ENCODE data around the gene PDXK.

Gene PDXK

DNA sequence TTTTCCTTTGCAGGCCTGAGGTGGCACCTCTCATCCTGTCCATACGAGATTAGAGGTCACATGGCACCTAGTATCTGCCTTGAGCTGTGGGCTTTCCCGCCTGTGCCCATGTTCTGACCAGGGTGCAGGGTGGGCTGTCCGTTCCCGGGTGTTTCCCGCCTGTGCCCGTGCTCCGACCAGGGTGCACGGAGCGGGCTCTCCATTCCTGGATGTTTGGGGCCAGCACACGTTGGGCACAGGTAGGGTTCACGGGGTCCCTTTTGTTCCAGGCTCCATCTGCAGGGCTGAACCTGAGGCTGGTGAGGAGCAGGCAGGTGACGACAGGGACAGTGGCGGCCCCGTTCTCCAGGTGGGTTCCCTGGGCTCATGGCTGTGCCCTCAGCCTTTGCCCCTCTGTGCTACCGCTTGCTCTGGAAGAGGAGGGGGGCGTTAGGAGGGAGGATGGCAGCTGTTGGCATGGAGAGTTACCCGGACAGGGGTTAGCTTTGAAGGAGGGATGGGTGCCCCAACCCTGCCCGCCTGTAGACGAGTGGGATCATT lies 80.4 kb downstream of the PDXK start:
- TF ChIP-seq POLR2AphosphoS5 (IDR thresholded peaks at IDR 0.05; ENCODE audit: low read depth, low read length) (no peak), SIN3A (IDR thresholded peaks at IDR 0.05; ENCODE audit: borderline replicate concordance, insufficient read depth, low read length) (no peak), TAF1 (IDR thresholded peaks at IDR 0.05; ENCODE audit: borderline replicate concordance, insufficient read depth, low read length) (no peak)
- TF ChIP-seq, protein P1, sequence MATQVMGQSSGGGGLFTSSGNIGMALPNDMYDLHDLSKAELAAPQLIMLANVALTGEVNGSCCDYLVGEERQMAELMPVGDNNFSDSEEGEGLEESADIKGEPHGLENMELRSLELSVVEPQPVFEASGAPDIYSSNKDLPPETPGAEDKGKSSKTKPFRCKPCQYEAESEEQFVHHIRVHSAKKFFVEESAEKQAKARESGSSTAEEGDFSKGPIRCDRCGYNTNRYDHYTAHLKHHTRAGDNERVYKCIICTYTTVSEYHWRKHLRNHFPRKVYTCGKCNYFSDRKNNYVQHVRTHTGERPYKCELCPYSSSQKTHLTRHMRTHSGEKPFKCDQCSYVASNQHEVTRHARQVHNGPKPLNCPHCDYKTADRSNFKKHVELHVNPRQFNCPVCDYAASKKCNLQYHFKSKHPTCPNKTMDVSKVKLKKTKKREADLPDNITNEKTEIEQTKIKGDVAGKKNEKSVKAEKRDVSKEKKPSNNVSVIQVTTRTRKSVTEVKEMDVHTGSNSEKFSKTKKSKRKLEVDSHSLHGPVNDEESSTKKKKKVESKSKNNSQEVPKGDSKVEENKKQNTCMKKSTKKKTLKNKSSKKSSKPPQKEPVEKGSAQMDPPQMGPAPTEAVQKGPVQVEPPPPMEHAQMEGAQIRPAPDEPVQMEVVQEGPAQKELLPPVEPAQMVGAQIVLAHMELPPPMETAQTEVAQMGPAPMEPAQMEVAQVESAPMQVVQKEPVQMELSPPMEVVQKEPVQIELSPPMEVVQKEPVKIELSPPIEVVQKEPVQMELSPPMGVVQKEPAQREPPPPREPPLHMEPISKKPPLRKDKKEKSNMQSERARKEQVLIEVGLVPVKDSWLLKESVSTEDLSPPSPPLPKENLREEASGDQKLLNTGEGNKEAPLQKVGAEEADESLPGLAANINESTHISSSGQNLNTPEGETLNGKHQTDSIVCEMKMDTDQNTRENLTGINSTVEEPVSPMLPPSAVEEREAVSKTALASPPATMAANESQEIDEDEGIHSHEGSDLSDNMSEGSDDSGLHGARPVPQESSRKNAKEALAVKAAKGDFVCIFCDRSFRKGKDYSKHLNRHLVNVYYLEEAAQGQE (IDR thresholded peaks at IDR 0.05; ENCODE audit: insufficient read depth in 1 of 2, low read depth in 2 of 2, low read length in 2 of 2): no peak

DNA sequence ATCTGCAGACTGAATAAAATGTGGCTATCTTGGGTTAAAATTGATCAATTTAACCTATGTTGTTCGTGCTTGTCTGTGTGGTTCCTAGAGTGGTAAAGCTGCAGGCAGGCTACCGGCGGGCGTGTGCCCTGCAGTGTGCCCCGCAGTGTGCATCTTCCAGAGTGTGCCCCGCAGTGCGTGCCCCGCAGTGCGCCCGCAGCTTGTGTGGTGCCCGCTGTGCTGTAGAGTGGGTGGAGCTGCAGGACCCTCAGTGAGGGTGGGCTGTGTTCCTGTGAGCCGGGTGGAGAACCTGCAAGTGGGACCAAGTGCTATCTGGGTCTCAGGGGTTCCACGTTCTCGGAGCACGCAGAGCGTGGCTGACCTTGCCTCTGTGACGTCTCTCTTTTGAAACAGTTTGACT lies 81.2 kb downstream of the PDXK start:
- TF ChIP-seq SIN3A (IDR thresholded peaks at IDR 0.05; ENCODE audit: borderline replicate concordance, insufficient read depth, low read length) (no peak), FOXP2 (optimal IDR thresholded peaks at IDR 0.05; ENCODE audit: borderline replicate concordance, extremely low read depth, extremely low read length, insufficient read depth) (no peak), POLR2AphosphoS5 (IDR thresholded peaks at IDR 0.05; ENCODE audit: low read depth, low read length) (no peak), TAF1 (IDR thresholded peaks at IDR 0.05; ENCODE audit: borderline replicate concordance, insufficient read depth, low read length) (no peak)

DNA sequence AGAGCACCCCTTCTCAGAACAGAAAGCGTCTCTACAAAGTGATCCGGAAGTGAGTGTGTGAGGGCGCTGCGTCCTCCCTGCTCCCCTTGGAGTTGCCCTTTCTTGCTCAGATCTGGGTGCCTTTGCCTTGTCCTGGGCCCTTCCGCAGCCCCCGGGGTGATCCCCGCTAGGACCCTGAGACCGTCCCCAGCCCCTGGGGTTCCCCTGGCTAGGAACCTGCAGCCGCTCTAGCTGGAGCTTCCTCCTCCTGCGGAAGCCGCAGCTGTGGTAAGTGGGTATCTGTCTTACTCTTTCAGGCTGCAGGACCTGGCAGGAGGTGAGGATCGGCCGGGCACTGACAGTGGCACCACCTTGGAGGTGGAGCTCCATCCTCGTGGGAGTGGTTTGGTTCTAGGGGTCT lies 81.6 kb downstream of the PDXK start:
- no peak for TF ChIP-seq TAF1 (IDR thresholded peaks at IDR 0.05; ENCODE audit: borderline replicate concordance, insufficient read depth, low read length)
- no peak for TF ChIP-seq SIN3A (IDR thresholded peaks at IDR 0.05; ENCODE audit: borderline replicate concordance, insufficient read depth, low read length)
- TF ChIP-seq, protein P1 (IDR thresholded peaks at IDR 0.05; ENCODE audit: insufficient read depth in 1 of 2, low read depth in 2 of 2, low read length in 2 of 2): no peak
- no peak for TF ChIP-seq FOXP2 (optimal IDR thresholded peaks at IDR 0.05; ENCODE audit: borderline replicate concordance, extremely low read depth, extremely low read length, insufficient read depth)
- no peak for TF ChIP-seq POLR2AphosphoS5 (IDR thresholded peaks at IDR 0.05; ENCODE audit: low read depth, low read length)

DNA sequence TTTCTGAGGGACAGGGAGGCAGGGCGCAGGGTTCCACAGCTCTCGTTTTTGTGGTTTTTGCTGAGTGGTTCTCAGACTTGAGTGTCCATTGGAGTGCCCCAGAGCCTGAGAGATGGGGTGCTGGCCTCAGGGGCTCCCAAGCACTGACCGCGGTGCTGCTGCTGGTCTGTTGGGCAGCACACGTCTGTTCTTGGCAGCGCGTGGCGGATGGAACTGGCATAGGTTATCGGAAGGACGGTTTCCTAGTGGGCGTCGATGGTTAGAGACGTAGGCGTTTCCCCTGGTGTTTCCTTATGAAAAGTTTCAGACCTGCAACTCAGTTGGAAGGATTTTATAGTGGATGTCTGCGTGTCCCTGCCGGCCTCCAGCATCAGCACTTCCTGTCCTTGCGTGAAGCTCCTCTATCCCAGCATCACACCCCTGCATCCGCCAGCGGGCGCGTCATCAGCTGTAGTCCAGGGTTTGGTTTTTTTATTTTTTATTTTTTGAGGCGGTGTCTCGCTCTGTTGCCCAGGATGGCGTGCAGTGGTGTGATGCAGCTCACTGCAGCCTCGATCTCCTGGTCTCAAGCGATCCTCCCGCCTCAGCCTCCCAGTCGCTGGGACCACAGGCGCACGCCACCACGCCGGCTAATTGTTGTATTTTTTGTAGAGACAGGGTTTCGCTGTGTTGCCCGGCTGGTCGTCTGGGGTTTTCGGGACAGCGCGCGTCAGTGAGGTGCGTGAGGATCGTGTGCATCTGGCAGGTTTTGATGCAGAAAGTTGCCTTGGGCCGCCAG lies 82.3 kb downstream of the PDXK start:
- no peak for TF ChIP-seq TAF1 (IDR thresholded peaks at IDR 0.05; ENCODE audit: borderline replicate concordance, insufficient read depth, low read length)
- TF ChIP-seq, protein P1 (IDR thresholded peaks at IDR 0.05; ENCODE audit: insufficient read depth in 1 of 2, low read depth in 2 of 2, low read length in 2 of 2): no peak
- no peak for TF ChIP-seq POLR2AphosphoS5 (IDR thresholded peaks at IDR 0.05; ENCODE audit: low read depth, low read length)
- TF ChIP-seq SIN3A (IDR thresholded peaks at IDR 0.05; ENCODE audit: borderline replicate concordance, insufficient read depth, low read length): no peak
- no peak for TF ChIP-seq FOXP2 (optimal IDR thresholded peaks at IDR 0.05; ENCODE audit: borderline replicate concordance, extremely low read depth, extremely low read length, insufficient read depth)

DNA sequence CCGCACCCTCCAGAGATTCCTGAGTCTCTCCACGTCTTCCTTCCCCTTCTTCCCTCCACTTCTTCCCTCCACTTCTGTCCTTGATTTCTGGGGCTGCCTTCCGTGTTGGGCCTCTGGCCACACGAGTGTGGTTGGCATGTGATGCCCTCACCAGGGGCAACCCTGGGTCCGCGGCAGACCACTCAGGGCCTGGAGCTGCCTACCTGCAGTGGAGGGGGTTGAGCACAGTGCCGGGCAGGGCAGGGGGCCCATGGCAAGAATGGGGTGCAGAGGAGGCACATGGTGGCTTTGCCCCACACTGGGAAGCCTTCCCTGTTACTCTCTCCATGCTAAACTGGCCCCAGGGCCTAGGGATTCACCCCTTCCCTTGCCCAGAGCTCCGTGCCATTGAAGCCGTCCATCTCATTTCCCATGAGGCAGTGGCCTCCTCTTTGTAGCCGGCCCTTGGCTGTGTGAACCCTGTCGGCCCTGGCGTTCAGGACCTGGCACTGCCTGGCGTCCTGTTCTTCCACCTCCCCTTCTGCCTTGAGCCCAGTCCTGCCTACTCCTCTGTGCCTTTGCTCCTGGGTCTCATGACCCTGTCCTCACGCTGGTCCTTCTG lies 83.9 kb downstream of the PDXK start:
- TF ChIP-seq SIN3A (IDR thresholded peaks at IDR 0.05; ENCODE audit: borderline replicate concordance, insufficient read depth, low read length) (no peak), TAF1 (IDR thresholded peaks at IDR 0.05; ENCODE audit: borderline replicate concordance, insufficient read depth, low read length) (no peak), POLR2AphosphoS5 (IDR thresholded peaks at IDR 0.05; ENCODE audit: low read depth, low read length) (no peak), FOXP2 (optimal IDR thresholded peaks at IDR 0.05; ENCODE audit: borderline replicate concordance, extremely low read depth, extremely low read length, insufficient read depth) (no peak)
- TF ChIP-seq, protein P1 (IDR thresholded peaks at IDR 0.05; ENCODE audit: insufficient read depth in 1 of 2, low read depth in 2 of 2, low read length in 2 of 2): no peak
